HL-60 (cell line): Measurements from ENCODE around the gene TRIB2.

Experiments
- POLR2AphosphoS5 ChIP-seq: IDR thresholded peaks from 2 replicates; pipeline ENCODE4 v1.6.1; 2012; ENCODE audit warnings: low read depth
- REST ChIP-seq: IDR thresholded peaks from 2 replicates; pipeline ENCODE4 v1.6.1; 2012; ENCODE audit warnings: low read depth; ENCODE audit not compliant: insufficient replicate concordance

- TF ChIP-seq REST (no peak), POLR2AphosphoS5 (no peak)
Measured at GRCh38 chr2:12766421-12766879, 49.7 kb downstream of the TRIB2 start.
